Activated CD8-positive, alpha-beta T cell treated with anti-CD3 and anti-CD28 coated beads, Interleukin-2, amount 10 ng/mL, durations not matched to agents 7 days and 5 days (primary cell): ENCODE measurements around the gene PLEKHM3. TPM values are rescaled to one million over a fixed set of nuclear protein-coding genes. Genes with fewer than 3 reads are reported as not detected.
A peak's percentile ranks its signal among the peaks of the same experiment; 100 is the strongest.
"Not testable (repeated sequence)": the region's sequence is repeated elsewhere in the genome, so short reads cannot be mapped to it uniquely, and the experiment has no call there.

ENCODE experiments used
- ATAC-seq: fragments of 150-1000 bp; cut with Tn5 transposase; one replicate; pipeline ENCODE4 v1.10.0; 2021; ENCODE audit warnings: moderate library complexity
- CTCF ChIA-PET: fragments of 350-600 bp; sonication (Branson Sonifier 250); formaldehyde crosslinking; loops from one replicate; lab custom pipeline; 2021; ENCODE audit warnings: antibody characterized with exemption; lab: Charles Lee
- POLR2A ChIA-PET: fragments of 350-600 bp; sonication (Branson Sonifier 250); formaldehyde crosslinking; loops from one replicate; lab custom pipeline; 2021; ENCODE audit warnings: antibody characterized with exemption; lab: Charles Lee
- DNase-seq: peaks from one replicate; pipeline ENCODE4 v3.0.0-alpha.2; 2020
- H3K27ac Mint-ChIP-seq: one replicate; pipeline ENCODE4 v1.8.0; 2021; ENCODE audit warnings: mild to moderate bottlenecking, mixed read lengths
- H3K27me3 Mint-ChIP-seq: one replicate; pipeline ENCODE4 v1.8.0; 2021; ENCODE audit warnings: low read depth, mixed read lengths
- H3K36me3 Mint-ChIP-seq: one replicate; pipeline ENCODE4 v1.8.0; 2021; ENCODE audit warnings: low read depth, mixed read lengths
- H3K4me1 Mint-ChIP-seq: one replicate; pipeline ENCODE4 v1.8.0; 2021; ENCODE audit warnings: low read depth, mixed read lengths
- H3K4me3 Mint-ChIP-seq: one replicate; pipeline ENCODE4 v1.8.0; 2021; ENCODE audit warnings: mild to moderate bottlenecking, mixed read lengths
- H3K9me3 Mint-ChIP-seq: one replicate; pipeline ENCODE4 v1.8.0; 2022; ENCODE audit warnings: mixed read lengths; ENCODE audit not compliant: insufficient read depth
- total RNA-seq, 2 experiments: library from RNA; stranded (reverse); gene quantifications; one replicate each; pipeline ENCODE4 v1.2.3, GENCODE V29; 2021

The PLEKHM3 gene
- total RNA-seq, 2 experiments from 2014 or later = 6.1 to 6.2 TPM

- Mint-ChIP-seq H3K27me3 (peaks cover 6% of the 10 kb centered on the region), H3K9me3 (no peaks in the 10 kb centered on the region), H3K27ac (no peak overlapping the region), H3K4me3 (no peak overlapping the region), H3K4me1 (no peaks in the 10 kb centered on the region), H3K36me3 (no peaks in the 10 kb centered on the region)
- POLR2A ChIA-PET = no interaction called here
- ATAC-seq (peak; percentile 69), DNase-seq (peak; percentile 48)
- CTCF ChIA-PET = interaction anchor here (0.9 to 2.8 kb wide), 5 partner anchors 8 to 326 kb away, joined by 3 to 22 read pairs (median 3); no protein-coding TSS in a partner anchor
Observed at GRCh38 chr2:208033701-208034502, 8.6 kb upstream of the PLEKHM3 start.

- no peaks in the 10 kb centered on the region for H3K36me3 Mint-ChIP-seq
- no peak overlapping the region for H3K4me3 Mint-ChIP-seq
- DNase-seq = no peak
- no peak overlapping the region for H3K27ac Mint-ChIP-seq
- no peaks in the 10 kb centered on the region for H3K9me3 Mint-ChIP-seq
- no peaks in the 10 kb centered on the region for H3K4me1 Mint-ChIP-seq
- POLR2A ChIA-PET = interaction anchor here (0.9 kb wide), 1 partner anchor 406 kb away, joined by 3 read pairs; the partner anchor contains the start of gene METTL21A
- peaks cover 6% of the 10 kb centered on the region for H3K27me3 Mint-ChIP-seq
- CTCF ChIA-PET = interaction anchor here (1.8 to 3.3 kb wide), 2 partner anchors 9 to 286 kb away, joined by 12 to 13 read pairs; no protein-coding TSS in a partner anchor
- no peak for ATAC-seq
Observed at GRCh38 chr2:208031608-208032019, 6.3 kb upstream of the PLEKHM3 start.

- H3K27me3 Mint-ChIP-seq = peaks cover 2% of the 10 kb centered on the region
- H3K4me1 Mint-ChIP-seq = peaks cover 16% of the 10 kb centered on the region
- ChIA-PET CTCF (interaction anchor here (0.9 to 3.2 kb wide), 4 partner anchors 9 to 314 kb away, joined by 3 to 17 read pairs (median 4); partner anchors contain the start of gene CCNYL1), POLR2A (interaction anchor here (0.6 kb wide), 1 partner anchor 399 kb away, joined by 3 read pairs; no protein-coding TSS in a partner anchor)
- ATAC-seq = peak; percentile 42
- peak overlapping the region; percentile 89 for H3K27ac Mint-ChIP-seq
- H3K36me3 Mint-ChIP-seq = no peaks in the 10 kb centered on the region
- DNase-seq = peak; percentile 27
- no peaks in the 10 kb centered on the region for H3K9me3 Mint-ChIP-seq
- peak overlapping the region; percentile 85 for H3K4me3 Mint-ChIP-seq
Observed at GRCh38 chr2:208025814-208026184, 472 bp upstream of the PLEKHM3 start.

- no peaks in the 10 kb centered on the region for H3K36me3 Mint-ChIP-seq
- H3K27ac Mint-ChIP-seq = no peak overlapping the region
- ATAC-seq (no peak), DNase-seq (no peak)
- CTCF ChIA-PET = interaction anchor here (1.0 to 3.2 kb wide), 2 partner anchors 14 to 16 kb away, joined by 3 to 17 read pairs; no protein-coding TSS in a partner anchor
- POLR2A ChIA-PET = interaction anchor here (0.8 to 0.9 kb wide), 2 partner anchors 399 to 494 kb away, joined by 3 to 4 read pairs; partner anchors contain the start of genes CREB1 and METTL21A
- H3K27me3 Mint-ChIP-seq = no peaks in the 10 kb centered on the region
- no peaks in the 10 kb centered on the region for H3K9me3 Mint-ChIP-seq
- peaks cover 16% of the 10 kb centered on the region for H3K4me1 Mint-ChIP-seq
- no peak overlapping the region for H3K4me3 Mint-ChIP-seq
Observed at GRCh38 chr2:208024091-208024490, 1.2 kb downstream of the PLEKHM3 start.

GRCh38 chr2:208020253-208020652 lies 5.1 kb downstream of the PLEKHM3 start:
- Mint-ChIP-seq H3K9me3 (no peaks in the 10 kb centered on the region), H3K27ac (no peak overlapping the region), H3K4me1 (peaks cover 23% of the 10 kb centered on the region), H3K27me3 (no peaks in the 10 kb centered on the region), H3K4me3 (no peak overlapping the region), H3K36me3 (peaks cover 2% of the 10 kb centered on the region)
- ChIA-PET CTCF (interaction anchor here (2.2 kb wide), 1 partner anchor 274 kb away, joined by 7 read pairs; no protein-coding TSS in a partner anchor), POLR2A (no interaction called here)
- DNase-seq (no peak), ATAC-seq (no peak)

- H3K27me3 Mint-ChIP-seq, ATAC-seq, H3K27ac Mint-ChIP-seq, H3K36me3 Mint-ChIP-seq, DNase-seq, H3K9me3 Mint-ChIP-seq, H3K4me3 Mint-ChIP-seq, POLR2A ChIA-PET: not testable (repeated sequence)
- peaks cover 24% of the 10 kb centered on the region for H3K4me1 Mint-ChIP-seq
- CTCF ChIA-PET = interaction anchor here (1.5 kb wide), 1 partner anchor 22 kb away, joined by 4 read pairs; no protein-coding TSS in a partner anchor
Observed at GRCh38 chr2:208018124-208018712, 7.1 kb downstream of the PLEKHM3 start.

GRCh38 chr2:208017721-208018120 lies 7.6 kb downstream of the PLEKHM3 start:
- ATAC-seq (no peak), DNase-seq (no peak)
- H3K27me3 Mint-ChIP-seq = no peaks in the 10 kb centered on the region
- no peaks in the 10 kb centered on the region for H3K9me3 Mint-ChIP-seq
- peaks cover 2% of the 10 kb centered on the region for H3K36me3 Mint-ChIP-seq
- H3K4me1 Mint-ChIP-seq = peaks cover 27% of the 10 kb centered on the region
- POLR2A ChIA-PET = no interaction called here
- no peak overlapping the region for H3K4me3 Mint-ChIP-seq
- no peak overlapping the region for H3K27ac Mint-ChIP-seq
- CTCF ChIA-PET = interaction anchor here (1.5 kb wide), 1 partner anchor 23 kb away, joined by 4 read pairs; no protein-coding TSS in a partner anchor

- ChIA-PET CTCF (interaction anchor here (1.1 kb wide), 1 partner anchor 25 kb away, joined by 3 read pairs; no protein-coding TSS in a partner anchor), POLR2A (no interaction called here)
- H3K4me3 Mint-ChIP-seq = no peak overlapping the region
- H3K27me3 Mint-ChIP-seq = no peaks in the 10 kb centered on the region
- peaks cover 2% of the 10 kb centered on the region for H3K36me3 Mint-ChIP-seq
- no peak overlapping the region for H3K27ac Mint-ChIP-seq
- DNase-seq = no peak
- peaks cover 27% of the 10 kb centered on the region for H3K4me1 Mint-ChIP-seq
- H3K9me3 Mint-ChIP-seq = no peaks in the 10 kb centered on the region
- ATAC-seq = no peak
Observed at GRCh38 chr2:208015475-208015874, 9.9 kb downstream of the PLEKHM3 start.

- no peak for DNase-seq
Observed at GRCh38 chr2:208013285-208014178, 11.8 kb downstream of the PLEKHM3 start.

GRCh38 chr2:208012449-208012848 lies 12.9 kb downstream of the PLEKHM3 start:
- Mint-ChIP-seq H3K9me3 (no peaks in the 10 kb centered on the region), H3K4me1 (peaks cover 18% of the 10 kb centered on the region), H3K36me3 (no peaks in the 10 kb centered on the region), H3K27ac (no peak overlapping the region), H3K4me3 (no peak overlapping the region), H3K27me3 (no peaks in the 10 kb centered on the region)
- POLR2A ChIA-PET = no interaction called here
- CTCF ChIA-PET = no interaction called here
- no peak for DNase-seq
- ATAC-seq = no peak

More at GRCh38 chr2:208013285-208014178, 11.8 kb downstream of the PLEKHM3 start:
- Mint-ChIP-seq H3K36me3 (peaks cover 2% of the 10 kb centered on the region), H3K27ac (no peak overlapping the region), H3K9me3 (no peaks in the 10 kb centered on the region), H3K4me3 (no peak overlapping the region), H3K27me3 (no peaks in the 10 kb centered on the region), H3K4me1 (peaks cover 26% of the 10 kb centered on the region)
- ChIA-PET CTCF (interaction anchor here (0.6 kb wide), 1 partner anchor 72 kb away, joined by 3 read pairs; no protein-coding TSS in a partner anchor), POLR2A (no interaction called here)
- no peak for ATAC-seq

- ChIA-PET POLR2A (no interaction called here), CTCF (interaction anchor here (1.4 to 2.3 kb wide), 3 partner anchors 14 to 233 kb away, joined by 3 to 7 read pairs (median 3); no protein-coding TSS in a partner anchor)
- H3K9me3 Mint-ChIP-seq = no peaks in the 10 kb centered on the region
- H3K4me1 Mint-ChIP-seq = peaks cover 12% of the 10 kb centered on the region
- no peak overlapping the region for H3K27ac Mint-ChIP-seq
- H3K27me3 Mint-ChIP-seq = no peaks in the 10 kb centered on the region
- no peak overlapping the region for H3K4me3 Mint-ChIP-seq
- no peak for ATAC-seq
- DNase-seq = no peak
- no peaks in the 10 kb centered on the region for H3K36me3 Mint-ChIP-seq
Observed at GRCh38 chr2:208010506-208010905, 14.8 kb downstream of the PLEKHM3 start.
